A673 (cell line): ENCODE results near the gene BOLA2B.

ENCODE experiments used
- EZH2 ChIP-seq: fragments of 200-600 bp; sonication (generic); IDR thresholded peaks from 2 replicates; pipeline ENCODE4 v1.6.1; 2017; ENCODE audit warnings: borderline replicate concordance, low read depth, mild to moderate bottlenecking, mixed read lengths, antibody characterized with exemption, low read length; ENCODE audit not compliant: poor library complexity, severe bottlenecking
- TF ChIP-seq, protein P1 (sequence below): fragments of 300-800, 200-600 bp; sonication (generic); conservative IDR thresholded peaks from 2 replicates; pipeline ENCODE4 v1.5.1; 2017; ENCODE audit warnings: low read depth, mild to moderate bottlenecking, antibody characterized with exemption, low read length, moderate library complexity, mixed read lengths

DNA sequence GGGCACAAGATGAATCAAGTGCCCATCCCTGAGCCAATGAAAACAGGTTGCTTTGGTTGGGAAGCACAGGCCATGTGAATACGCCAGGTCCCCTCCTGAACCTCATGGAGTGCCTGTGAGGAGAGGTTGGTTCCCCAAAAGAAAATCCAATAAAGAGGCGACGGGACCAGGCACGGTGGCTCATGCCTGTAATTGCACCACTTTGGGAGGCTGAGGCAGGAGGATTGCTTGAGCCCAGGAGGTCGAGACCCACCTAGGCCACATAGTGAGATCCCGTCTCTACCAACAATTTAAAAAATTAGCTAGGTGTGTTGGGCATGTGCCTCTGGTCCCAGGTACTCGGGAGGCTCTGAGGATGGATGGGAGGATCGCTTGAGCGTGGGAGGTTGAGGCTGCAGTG is 13.5 kb downstream of the BOLA2B start:
- TF ChIP-seq, protein P1, sequence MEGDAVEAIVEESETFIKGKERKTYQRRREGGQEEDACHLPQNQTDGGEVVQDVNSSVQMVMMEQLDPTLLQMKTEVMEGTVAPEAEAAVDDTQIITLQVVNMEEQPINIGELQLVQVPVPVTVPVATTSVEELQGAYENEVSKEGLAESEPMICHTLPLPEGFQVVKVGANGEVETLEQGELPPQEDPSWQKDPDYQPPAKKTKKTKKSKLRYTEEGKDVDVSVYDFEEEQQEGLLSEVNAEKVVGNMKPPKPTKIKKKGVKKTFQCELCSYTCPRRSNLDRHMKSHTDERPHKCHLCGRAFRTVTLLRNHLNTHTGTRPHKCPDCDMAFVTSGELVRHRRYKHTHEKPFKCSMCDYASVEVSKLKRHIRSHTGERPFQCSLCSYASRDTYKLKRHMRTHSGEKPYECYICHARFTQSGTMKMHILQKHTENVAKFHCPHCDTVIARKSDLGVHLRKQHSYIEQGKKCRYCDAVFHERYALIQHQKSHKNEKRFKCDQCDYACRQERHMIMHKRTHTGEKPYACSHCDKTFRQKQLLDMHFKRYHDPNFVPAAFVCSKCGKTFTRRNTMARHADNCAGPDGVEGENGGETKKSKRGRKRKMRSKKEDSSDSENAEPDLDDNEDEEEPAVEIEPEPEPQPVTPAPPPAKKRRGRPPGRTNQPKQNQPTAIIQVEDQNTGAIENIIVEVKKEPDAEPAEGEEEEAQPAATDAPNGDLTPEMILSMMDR = no peak
- no peak for TF ChIP-seq EZH2
